ENCODE results near the gene KCNH4. TPM values are rescaled to one million over a fixed set of nuclear protein-coding genes. Genes with fewer than 3 reads are reported as not detected.
A peak's percentile ranks its signal among the peaks of the same experiment; 100 is the strongest.

The KCNH4 gene
- total RNA-seq, 1 experiment from 2014 or later: 0.24 TPM

- TF ChIP-seq ZNF416 (CRISPR knock-in tag; IDR thresholded peaks at IDR 0.05) (no peak), GABPB1 (CRISPR knock-in tag; IDR thresholded peaks at IDR 0.05) (no peak), NR2C2 (CRISPR knock-in tag; IDR thresholded peaks at IDR 0.05) (no peak), USF2 (CRISPR knock-in tag; IDR thresholded peaks at IDR 0.05) (no peak)
Measured at GRCh38 chr17:42160531-42160910, 20.4 kb downstream of the KCNH4 start (continued).

GRCh38 chr17:42159796-42160530 lies 21.0 kb downstream of the KCNH4 start:
- ATAC-seq (no peak), DNase-seq (ENCODE audit: low spot score) (no peak)
- POLR2A ChIA-PET: no interaction called here
- no peak overlapping the region for H3K4me3 Mint-ChIP-seq
- no peaks in the 10 kb centered on the region for H3K9me3 Mint-ChIP-seq
- TF ChIP-seq EMX1 (CRISPR knock-in tag; IDR thresholded peaks at IDR 0.05) (no peak), TCF7 (CRISPR knock-in tag; IDR thresholded peaks at IDR 0.05; ENCODE audit: low read depth) (no peak)
- H3K36me3 Mint-ChIP-seq: no peaks in the 10 kb centered on the region
- H3K4me1 Mint-ChIP-seq: peaks cover 14% of the 10 kb centered on the region
- H3K27ac Mint-ChIP-seq: peak overlapping the region; percentile 15; the same call in 1 of the 2 replicates
- CTCF ChIA-PET: interaction anchor here (0.6 to 2.4 kb wide), 6 partner anchors 21 to 355 kb away, joined by 3 to 9 read pairs (median 4); partner anchors contain the start of gene KCNH4
- no peaks in the 10 kb centered on the region for H3K27me3 Mint-ChIP-seq (ENCODE audit: low read depth)

- POLR2A ChIA-PET: interaction anchor here (0.7 kb wide), 1 partner anchor 34 kb away, joined by 3 read pairs; no protein-coding TSS in a partner anchor
- H3K9me3 Mint-ChIP-seq: no peaks in the 10 kb centered on the region
- H3K4me3 Mint-ChIP-seq: peak overlapping the region; percentile 91
- peak overlapping the region; percentile 11; the same call in 1 of the 2 replicates for H3K27ac Mint-ChIP-seq
- no peaks in the 10 kb centered on the region for H3K27me3 Mint-ChIP-seq (ENCODE audit: low read depth)
- DNase-seq (ENCODE audit: low spot score) (no peak), ATAC-seq (peak; percentile 9)
- TF ChIP-seq HMGXB4 (CRISPR knock-in tag; IDR thresholded peaks at IDR 0.05): no peak
- no peak for TF ChIP-seq ERG (CRISPR knock-in tag; IDR thresholded peaks at IDR 0.05)
- no peak for TF ChIP-seq PREB (CRISPR knock-in tag; IDR thresholded peaks at IDR 0.05; ENCODE audit: borderline replicate concordance)
- TF ChIP-seq NFE2L1 (CRISPR knock-in tag; IDR thresholded peaks at IDR 0.05): peak; percentile 15; the same call in 1 of the 2 replicates
- peak; percentile 19; the same call in 1 of the 2 replicates for TF ChIP-seq ZBTB21 (CRISPR knock-in tag; IDR thresholded peaks at IDR 0.05; ENCODE audit: borderline replicate concordance)
- peaks cover 22% of the 10 kb centered on the region for H3K4me1 Mint-ChIP-seq
- no peaks in the 10 kb centered on the region for H3K36me3 Mint-ChIP-seq
- CTCF ChIA-PET: interaction anchor here (0.5 to 1.6 kb wide), 9 partner anchors 11 to 370 kb away, joined by 3 to 5 read pairs (median 3); partner anchors contain the start of genes HSPB9 and KAT2A
Measured at GRCh38 chr17:42155614-42156045, 25.3 kb downstream of the KCNH4 start.

GRCh38 chr17:42153919-42154742 lies 26.8 kb downstream of the KCNH4 start:
- Mint-ChIP-seq H3K4me3 (peak overlapping the region; percentile 91), H3K4me1 (peaks cover 22% of the 10 kb centered on the region), H3K27me3 (ENCODE audit: low read depth) (no peaks in the 10 kb centered on the region), H3K9me3 (no peaks in the 10 kb centered on the region), H3K27ac (peak overlapping the region; percentile 91), H3K36me3 (no peaks in the 10 kb centered on the region)
- no peak for TF ChIP-seq SP1 (CRISPR knock-in tag; conservative IDR thresholded peaks at IDR 0.05)
- no peak for TF ChIP-seq KAT7 (CRISPR knock-in tag; IDR thresholded peaks at IDR 0.05; ENCODE audit: borderline replicate concordance)
- no peak for TF ChIP-seq NR1H2 (CRISPR knock-in tag; IDR thresholded peaks at IDR 0.05)
- TF ChIP-seq NR2C2 (CRISPR knock-in tag; IDR thresholded peaks at IDR 0.05): no peak
- no peak for TF ChIP-seq SMAD4 (CRISPR knock-in tag; IDR thresholded peaks at IDR 0.05)
- TF ChIP-seq GRHL2 (CRISPR knock-in tag; IDR thresholded peaks at IDR 0.05; ENCODE audit: insufficient replicate concordance, severe bottlenecking): no peak
- no peak for TF ChIP-seq ZNF396 (CRISPR knock-in tag; IDR thresholded peaks at IDR 0.05; ENCODE audit: borderline replicate concordance)
- no peak for TF ChIP-seq E2F4 (CRISPR knock-in tag; IDR thresholded peaks at IDR 0.05; ENCODE audit: borderline replicate concordance, low read depth)
- no peak for TF ChIP-seq ZMAT4 (CRISPR knock-in tag; IDR thresholded peaks at IDR 0.05)
- ChIA-PET POLR2A (interaction anchor here (0.8 kb wide), 1 partner anchor 15 kb away, joined by 3 read pairs; no protein-coding TSS in a partner anchor), CTCF (interaction anchor here (0.6 to 1.2 kb wide), 7 partner anchors 8 to 373 kb away, joined by 3 to 4 read pairs (median 3); no protein-coding TSS in a partner anchor)
- ATAC-seq (no peak), DNase-seq (ENCODE audit: low spot score) (no peak)

Data from WTC11 (cell line).